Measurements from ENCODE around the gene GRIA3.

DNA sequence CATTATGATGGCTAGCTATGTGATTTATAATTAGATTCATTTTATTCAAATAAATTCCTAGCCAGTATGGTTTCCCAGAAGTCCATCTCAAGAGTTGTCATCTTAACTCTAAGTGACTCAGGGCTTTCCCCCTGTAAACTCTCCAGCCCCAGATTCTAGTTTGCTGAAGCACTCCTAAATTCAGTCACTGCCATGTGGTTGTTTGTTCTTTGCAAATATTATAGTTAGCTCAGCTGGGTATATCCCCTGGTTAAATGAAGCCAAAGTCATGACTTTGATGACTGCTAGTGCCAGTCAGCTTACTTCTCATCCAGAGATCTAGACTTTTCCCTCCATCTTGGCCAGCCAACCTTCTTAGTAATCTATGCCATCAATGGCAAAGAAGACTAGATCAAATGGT is 126.0 kb downstream of the GRIA3 start:
- TF ChIP-seq, protein P1, sequence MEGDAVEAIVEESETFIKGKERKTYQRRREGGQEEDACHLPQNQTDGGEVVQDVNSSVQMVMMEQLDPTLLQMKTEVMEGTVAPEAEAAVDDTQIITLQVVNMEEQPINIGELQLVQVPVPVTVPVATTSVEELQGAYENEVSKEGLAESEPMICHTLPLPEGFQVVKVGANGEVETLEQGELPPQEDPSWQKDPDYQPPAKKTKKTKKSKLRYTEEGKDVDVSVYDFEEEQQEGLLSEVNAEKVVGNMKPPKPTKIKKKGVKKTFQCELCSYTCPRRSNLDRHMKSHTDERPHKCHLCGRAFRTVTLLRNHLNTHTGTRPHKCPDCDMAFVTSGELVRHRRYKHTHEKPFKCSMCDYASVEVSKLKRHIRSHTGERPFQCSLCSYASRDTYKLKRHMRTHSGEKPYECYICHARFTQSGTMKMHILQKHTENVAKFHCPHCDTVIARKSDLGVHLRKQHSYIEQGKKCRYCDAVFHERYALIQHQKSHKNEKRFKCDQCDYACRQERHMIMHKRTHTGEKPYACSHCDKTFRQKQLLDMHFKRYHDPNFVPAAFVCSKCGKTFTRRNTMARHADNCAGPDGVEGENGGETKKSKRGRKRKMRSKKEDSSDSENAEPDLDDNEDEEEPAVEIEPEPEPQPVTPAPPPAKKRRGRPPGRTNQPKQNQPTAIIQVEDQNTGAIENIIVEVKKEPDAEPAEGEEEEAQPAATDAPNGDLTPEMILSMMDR (IDR thresholded peaks at IDR 0.05): no peak
- TF ChIP-seq POLR2AphosphoS5 (IDR thresholded peaks at IDR 0.05) (no peak), POLR2A (IDR thresholded peaks at IDR 0.05) (no peak), EP300 (IDR thresholded peaks at IDR 0.05) (no peak)

Measured in sigmoid colon (tissue), 4 donors.